Bronchial epithelial cell (primary cell): ENCODE measurements around the gene EXOC7. TPM values are rescaled to one million over a fixed set of nuclear protein-coding genes. Genes with fewer than 3 reads are reported as not detected.
"Not testable (repeated sequence)": the region's sequence is repeated elsewhere in the genome, so short reads cannot be mapped to it uniquely, and the experiment has no call there.

Experiments
- DNase-seq: peaks from one replicate; pipeline ENCODE4 v3.0.0-alpha.2; 2010; ENCODE audit warnings: low read depth
- FAIRE-seq: peaks from 2 replicates; lab custom pipeline; 2011; peaks lifted over from hg19 to GRCh38; lab: Jason Lieb, UNC
- H3K27me3 ChIP-seq: 2 replicates; pipeline ENCODE4 v1.5.1; 2011; ENCODE audit warnings: low read length; ENCODE audit not compliant: control insufficient read depth, insufficient read depth
- H3K36me3 ChIP-seq: 2 replicates; pipeline ENCODE4 v1.5.1; 2011; ENCODE audit warnings: low read length; ENCODE audit not compliant: control insufficient read depth, insufficient read depth
- H3K4me3 ChIP-seq: 2 replicates; pipeline ENCODE4 v1.5.1; 2011; ENCODE audit warnings: mild to moderate bottlenecking, low read depth, low read length, control low read depth
- total RNA-seq: library from RNA; depleted of rRNA; stranded (reverse); fragments of >200 nt; gene quantifications from 2 replicates; pipeline ENCODE4 v1.2.1, GENCODE V29; 2014
- TF ChIP-seq, protein P1 (sequence below): IDR thresholded peaks from 2 replicates; pipeline ENCODE4 v1.5.1; 2011; ENCODE audit warnings: mild to moderate bottlenecking, moderate library complexity, low read length, control low read depth, inconsistent platforms; ENCODE audit not compliant: insufficient read depth, severe bottlenecking

Gene EXOC7
- total RNA-seq, 1 donor from 2014 or later: 41.9 TPM

DNA sequence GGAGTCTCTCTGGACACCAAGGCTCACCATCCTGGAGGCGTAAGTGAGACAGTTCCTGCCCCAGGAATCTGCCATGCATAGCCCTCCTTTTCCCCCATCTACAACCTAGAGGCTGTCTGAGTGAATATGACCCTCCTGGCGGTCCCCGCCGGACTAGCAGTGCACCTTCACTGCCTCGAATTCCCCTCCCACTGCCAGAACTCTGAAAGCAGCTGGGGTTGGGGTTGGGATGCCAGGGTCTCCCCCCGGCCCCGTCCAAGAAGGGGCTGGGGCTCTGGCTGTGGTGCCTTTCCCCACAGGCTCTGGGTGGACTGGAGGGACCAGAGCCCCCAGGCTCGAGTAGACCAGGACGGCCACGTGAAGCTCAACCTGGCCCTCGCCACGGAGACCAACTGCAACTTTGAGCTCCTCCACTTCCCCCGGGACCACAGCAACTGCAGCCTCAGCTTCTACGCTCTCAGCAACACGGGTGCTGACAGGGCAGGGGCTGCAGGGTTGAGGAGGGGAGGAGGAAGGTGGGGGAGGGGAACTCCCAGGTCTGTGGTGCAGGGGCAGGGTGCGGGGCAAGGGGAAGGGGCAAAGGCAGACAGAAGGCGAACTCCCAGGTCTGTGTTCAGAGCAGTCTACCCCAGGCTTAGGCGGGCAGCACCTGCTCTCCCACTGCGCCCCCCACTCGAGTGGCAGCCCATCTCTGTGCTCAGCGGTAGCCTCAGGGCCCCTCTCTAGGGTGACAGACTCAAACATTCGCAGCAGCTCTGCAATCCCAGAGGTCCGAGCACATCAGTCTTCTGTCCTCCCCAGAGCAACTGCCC, 23.4 kb downstream of the EXOC7 start:
- DNase-seq (no peak), FAIRE-seq (no peak)
- Histone ChIP-seq H3K27me3 (peaks cover 44% of the 10 kb centered on the region), H3K4me3 (no peak overlapping the region), H3K36me3 (peaks cover 8% of the 10 kb centered on the region)
- TF ChIP-seq, protein P1, sequence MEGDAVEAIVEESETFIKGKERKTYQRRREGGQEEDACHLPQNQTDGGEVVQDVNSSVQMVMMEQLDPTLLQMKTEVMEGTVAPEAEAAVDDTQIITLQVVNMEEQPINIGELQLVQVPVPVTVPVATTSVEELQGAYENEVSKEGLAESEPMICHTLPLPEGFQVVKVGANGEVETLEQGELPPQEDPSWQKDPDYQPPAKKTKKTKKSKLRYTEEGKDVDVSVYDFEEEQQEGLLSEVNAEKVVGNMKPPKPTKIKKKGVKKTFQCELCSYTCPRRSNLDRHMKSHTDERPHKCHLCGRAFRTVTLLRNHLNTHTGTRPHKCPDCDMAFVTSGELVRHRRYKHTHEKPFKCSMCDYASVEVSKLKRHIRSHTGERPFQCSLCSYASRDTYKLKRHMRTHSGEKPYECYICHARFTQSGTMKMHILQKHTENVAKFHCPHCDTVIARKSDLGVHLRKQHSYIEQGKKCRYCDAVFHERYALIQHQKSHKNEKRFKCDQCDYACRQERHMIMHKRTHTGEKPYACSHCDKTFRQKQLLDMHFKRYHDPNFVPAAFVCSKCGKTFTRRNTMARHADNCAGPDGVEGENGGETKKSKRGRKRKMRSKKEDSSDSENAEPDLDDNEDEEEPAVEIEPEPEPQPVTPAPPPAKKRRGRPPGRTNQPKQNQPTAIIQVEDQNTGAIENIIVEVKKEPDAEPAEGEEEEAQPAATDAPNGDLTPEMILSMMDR: no peak

DNA sequence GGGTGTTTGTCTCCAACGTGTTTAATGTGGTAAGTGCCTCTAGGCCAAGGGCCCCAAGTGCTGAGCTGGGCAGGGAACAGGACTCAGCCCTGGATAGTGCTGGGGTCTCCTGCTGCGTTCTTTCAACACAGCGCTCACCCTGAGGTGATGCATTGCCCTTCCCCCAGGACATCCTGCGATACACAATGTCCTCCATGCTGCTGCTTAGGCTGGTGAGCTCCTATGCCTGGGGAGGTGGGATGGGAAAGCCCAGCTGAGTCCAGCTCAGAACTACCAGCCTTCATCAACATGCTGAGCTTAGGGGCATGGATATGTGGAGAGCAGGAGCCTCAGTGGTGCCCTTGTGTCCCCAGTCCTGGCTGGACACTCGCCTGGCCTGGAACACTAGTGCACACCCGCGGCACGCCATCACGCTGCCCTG, 24.0 kb downstream of the EXOC7 start:
- DNase-seq (no peak), FAIRE-seq (no peak)
- H3K27me3 ChIP-seq: peaks cover 48% of the 10 kb centered on the region
- no peak overlapping the region for H3K4me3 ChIP-seq
- H3K36me3 ChIP-seq: peaks cover 8% of the 10 kb centered on the region
- TF ChIP-seq, protein P1: no peak

DNA sequence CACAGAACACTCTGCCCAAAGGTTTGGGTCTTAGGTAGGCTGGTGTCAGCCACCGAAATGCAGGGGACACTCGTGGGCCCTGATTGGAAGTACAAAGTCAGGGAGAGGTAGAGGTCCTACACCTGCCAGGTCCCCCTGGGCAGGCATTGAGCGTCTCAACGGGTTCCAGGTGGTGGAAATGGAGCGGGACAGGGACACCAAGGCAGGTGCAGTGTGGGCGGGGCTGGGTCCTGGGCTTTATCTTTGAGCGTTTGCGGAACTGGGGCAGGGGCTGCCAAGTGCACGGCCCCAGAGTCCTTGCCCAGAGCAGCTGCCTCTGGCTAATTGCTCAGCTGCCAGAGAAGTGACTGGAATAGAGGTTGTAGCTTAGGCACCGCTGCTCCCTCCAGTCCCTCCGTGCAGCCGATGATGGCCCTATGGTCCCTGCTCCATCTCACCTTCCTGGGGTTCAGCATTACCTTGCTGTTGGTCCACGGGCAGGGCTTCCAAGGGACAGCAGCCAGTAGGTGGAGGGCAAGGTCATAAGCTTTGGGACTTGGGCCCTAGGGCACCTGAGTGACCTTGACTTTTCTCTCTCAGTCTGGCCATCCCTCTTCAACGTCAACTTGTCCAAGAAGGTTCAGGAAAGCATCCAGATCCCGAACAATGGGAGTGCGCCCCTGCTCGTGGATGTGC, 24.6 kb downstream of the EXOC7 start, which contains the start of gene ZACN:
Gene ZACN, plus strand, starts transcription at position 323 of the 675 bp plus-strand sequence. Its CDS starts 83 bp downstream, at position 406.
- TF ChIP-seq, protein P1: no peak
- no peak for DNase-seq
- Histone ChIP-seq H3K4me3 (no peak within 1 kb of the TSS), H3K27me3 (peaks cover 51% of the 10 kb centered on the region), H3K36me3 (peaks cover 4% of the 10 kb centered on the region)
- no peak for FAIRE-seq

DNA sequence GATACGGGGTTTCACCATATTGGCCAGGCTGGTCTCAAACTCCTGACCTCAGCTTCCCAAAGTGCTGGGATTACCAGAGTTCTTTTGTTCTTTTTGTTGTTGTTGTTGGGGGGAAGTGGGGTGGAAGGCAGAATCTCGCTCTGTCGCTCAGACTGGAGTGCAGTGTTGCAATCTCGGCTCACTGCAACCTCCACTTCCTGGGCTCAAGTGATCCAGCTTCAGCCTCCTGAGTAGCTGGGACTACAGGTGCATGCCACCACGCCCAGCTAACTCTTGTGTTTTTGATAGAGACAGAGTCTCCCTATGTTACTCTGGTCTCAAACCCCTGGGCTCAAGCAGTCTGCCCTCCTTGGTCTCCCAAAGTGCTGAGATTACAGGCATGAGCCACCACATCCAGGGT, 25.2 kb downstream of the EXOC7 start:
- not testable (repeated sequence) for DNase-seq, H3K36me3 ChIP-seq, H3K4me3 ChIP-seq, FAIRE-seq
- H3K27me3 ChIP-seq: peaks cover 51% of the 10 kb centered on the region

DNA sequence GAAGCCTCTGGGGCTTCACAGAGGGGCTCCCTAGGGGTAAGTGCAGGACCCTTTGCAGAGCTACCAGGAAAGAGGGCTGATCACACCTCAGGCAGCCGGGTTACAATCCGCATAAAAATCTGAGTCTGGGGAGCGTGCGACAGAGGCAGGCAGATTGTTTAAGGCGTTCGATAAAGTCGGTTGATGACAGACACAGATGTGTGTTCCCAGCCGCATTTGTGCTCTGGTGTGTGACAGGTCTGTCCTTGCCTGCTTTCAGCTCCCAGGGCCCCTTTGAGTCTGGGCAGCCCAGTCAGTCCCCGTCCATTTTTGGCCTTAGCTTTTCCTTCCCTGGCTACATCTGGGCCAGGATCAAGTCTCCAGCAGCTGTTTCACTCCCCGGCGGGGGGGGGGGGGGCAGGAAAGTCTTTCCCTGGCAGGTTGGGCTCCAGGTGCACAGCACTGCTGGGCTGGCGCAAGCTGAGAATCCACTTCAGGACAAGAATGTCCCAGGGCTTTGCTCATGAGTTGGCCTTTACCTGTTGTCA, 25.9 kb downstream of the EXOC7 start:
- DNase-seq (no peak), FAIRE-seq (peak; percentile 47)
- peaks cover 51% of the 10 kb centered on the region for H3K27me3 ChIP-seq
- no peaks in the 10 kb centered on the region for H3K36me3 ChIP-seq
- TF ChIP-seq, protein P1: no peak
- no peak overlapping the region for H3K4me3 ChIP-seq
